HG03457 (cell line): ENCODE measurements around the gene METTL25.
A peak's percentile ranks its signal among the peaks of the same experiment; 100 is the strongest.

Experiments used
- ATAC-seq: cut with Tn5 transposase; IDR thresholded peaks from one replicate; pipeline ENCODE4 v1.9.1; 2021; ENCODE audit warnings: moderate number of reproducible peaks; ENCODE audit not compliant: unreplicated experiment

METTL25 gene

DNA sequence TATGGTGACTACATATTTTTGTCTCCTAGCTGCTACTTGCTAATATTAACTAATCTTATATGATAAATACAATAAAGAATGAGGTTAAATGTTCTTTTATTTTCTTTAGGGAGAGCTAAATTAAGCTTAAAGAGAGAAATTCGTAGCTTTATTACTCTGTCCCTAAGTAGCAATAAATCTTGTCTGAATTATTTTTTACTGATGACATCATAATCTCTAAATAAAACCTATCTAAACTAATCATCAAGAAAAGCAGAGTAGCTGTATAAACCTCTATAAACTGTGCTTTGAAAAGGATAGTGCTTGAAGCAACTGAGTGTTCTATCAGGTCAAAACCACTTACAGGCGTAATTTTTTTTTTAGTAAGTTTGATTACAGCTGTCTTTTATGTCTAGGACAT is 42.5 kb downstream of the METTL25 start:
- ATAC-seq: no peak

DNA sequence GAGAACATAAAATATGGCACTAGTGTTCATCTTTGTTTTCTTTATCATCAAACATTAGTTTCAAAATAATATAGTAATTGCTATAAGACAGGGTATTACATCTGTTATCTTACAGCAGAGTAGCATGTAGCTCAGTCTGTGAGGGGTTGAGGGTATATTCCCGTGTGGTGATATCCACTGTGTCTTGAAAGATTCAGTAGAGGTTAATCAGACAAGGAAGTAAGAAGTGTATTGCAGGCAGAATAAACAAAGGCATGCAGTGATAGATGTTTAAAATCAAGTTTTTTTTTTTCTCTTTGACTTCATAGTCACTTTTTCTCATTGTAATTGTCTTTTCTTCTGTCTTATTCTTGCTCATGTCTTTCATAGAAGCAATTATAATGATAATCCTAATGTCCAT is 48.3 kb downstream of the METTL25 start:
- ATAC-seq: no peak

DNA sequence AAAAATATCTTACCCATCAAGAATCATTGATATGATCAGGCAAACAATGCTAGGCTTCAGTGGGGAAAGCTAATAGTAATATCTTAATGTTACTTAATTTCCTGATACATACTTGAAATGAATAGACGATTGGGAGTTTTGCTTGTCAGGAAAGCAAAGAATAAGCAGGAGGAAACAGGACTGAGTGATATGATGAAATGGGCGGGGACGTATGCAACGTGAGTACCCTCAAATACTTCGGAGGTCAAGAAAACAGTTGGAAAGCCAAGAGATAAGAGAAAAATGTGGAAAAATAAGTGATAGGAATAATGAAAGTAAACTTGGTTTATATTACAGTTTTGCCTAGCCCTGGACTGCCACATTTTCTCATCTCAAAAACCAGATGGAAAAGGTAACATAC is 49.2 kb downstream of the METTL25 start:
- ATAC-seq: no peak

DNA sequence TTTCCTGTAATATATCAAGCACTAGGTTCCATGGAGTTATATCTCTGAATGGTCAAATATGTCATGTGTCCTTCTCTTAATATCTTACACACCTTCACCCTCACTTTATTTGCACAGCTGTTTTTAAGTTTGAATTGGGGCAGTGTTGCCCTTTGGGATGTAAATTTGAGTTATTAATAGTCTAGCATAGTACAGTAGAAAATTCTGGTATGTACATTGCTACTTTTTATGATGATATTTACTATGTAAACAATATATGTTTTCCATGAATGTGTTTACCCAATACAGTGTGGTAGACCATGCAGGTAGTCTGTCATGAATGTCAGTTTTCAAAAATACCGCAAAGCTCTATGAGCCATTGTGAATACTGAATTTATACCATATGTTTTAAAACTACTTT is 50.5 kb downstream of the METTL25 start:
- ATAC-seq: no peak

DNA sequence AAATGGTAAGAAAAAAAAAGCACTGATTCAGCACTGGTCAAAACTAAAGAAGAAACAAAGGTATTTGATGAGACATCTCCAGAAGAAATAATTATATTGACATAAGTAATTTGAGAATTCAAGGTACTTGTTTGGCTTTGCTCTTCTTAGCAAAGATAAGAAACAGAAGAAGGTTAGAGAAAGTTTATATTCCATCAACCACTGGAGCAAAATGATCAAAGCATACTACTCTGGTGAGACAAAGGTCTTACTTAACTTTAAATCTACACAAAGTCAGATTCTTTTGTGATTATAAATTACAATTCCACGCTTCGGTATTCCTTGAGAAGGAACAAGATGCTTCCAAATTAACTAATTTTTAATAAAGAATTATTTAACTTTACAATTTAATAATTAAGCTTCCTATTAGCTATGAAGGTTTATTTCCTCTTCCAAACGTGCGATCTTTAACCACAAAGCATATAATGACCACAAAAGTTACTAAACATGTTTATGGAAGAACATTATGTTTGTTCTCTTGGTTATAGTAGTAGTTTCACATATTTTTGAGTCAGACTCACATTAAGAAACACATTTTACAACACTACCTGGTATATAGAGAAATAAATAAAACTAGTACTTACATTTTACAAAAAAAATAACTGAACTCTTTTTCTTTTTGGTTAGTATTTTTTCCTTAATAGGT is 53.4 kb downstream of the METTL25 start:
- no peak for ATAC-seq

DNA sequence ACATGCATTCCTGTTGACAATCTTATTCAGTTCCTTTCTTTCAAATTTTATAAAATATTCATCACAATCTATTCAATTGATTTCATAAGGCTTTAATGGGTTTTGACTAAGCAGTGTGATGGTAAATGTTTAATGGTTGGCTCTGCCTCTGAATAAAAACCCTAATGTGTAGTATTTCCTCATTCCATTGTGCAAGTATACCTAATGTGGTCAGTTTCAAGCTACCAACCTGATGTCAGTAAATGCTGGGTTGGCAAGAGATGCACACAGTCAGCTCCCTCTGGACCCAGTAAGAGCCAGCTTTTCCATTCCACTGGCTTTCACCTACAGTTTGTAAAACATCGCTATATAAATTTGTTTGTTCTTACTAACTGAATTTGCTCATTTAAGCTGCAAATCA is 53.9 kb downstream of the METTL25 start:
- ATAC-seq: no peak

DNA sequence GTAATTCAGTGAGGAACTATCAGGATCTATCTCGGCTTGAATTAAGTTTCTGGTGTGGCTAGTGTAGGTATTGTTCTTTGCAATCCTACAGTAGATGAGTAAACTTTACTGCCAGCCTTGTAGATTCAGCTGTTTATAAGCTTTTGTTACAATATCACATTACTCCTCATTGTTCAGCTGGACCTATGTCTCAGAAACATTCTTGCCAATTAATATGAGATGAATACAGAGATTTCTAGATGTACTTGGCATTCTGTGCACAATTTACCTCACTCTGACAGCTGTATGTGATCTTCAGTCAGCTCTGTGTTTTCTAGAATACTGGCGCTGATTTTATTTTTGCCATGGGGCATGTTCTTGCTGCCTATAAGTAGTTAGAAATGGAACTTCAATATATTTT is 55.7 kb downstream of the METTL25 start:
- no peak for ATAC-seq

DNA sequence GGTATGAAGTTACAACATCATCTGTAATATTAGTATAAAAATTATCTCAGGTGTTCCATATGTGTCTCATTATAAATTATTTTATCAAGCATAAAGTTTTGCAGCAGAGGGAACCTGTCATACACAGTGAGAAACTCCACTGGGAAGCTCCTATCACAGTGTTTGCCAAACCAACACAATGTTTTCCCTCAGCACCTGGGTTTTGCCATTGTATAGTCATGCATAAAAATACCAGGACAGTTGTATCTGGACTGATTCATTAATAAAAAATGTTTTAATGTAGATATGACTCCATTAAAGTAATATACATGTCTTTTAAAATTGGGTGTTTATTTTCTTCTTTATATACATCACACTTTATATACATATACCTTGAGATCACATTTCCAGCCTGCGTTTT is 56.6 kb downstream of the METTL25 start:
- no peak for ATAC-seq

DNA sequence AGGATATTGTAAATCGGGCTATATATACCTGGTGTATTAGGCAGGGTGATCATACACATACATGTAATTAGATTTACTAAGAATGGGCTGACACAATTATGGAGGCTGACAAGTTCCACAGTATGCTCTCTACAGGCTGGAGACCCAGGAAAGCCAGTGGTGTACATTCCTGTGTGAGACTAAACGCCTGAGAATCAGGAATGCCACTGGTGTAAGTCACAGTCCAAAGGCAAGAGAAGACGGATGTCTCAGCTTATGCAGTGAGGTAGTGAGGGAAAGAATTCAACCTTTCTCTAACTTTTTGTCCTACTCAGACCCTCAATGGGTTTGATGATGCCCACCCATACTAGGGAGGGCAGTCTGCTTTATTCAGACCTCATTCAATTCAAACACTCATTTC is 57.1 kb downstream of the METTL25 start:
- ATAC-seq: no peak

DNA sequence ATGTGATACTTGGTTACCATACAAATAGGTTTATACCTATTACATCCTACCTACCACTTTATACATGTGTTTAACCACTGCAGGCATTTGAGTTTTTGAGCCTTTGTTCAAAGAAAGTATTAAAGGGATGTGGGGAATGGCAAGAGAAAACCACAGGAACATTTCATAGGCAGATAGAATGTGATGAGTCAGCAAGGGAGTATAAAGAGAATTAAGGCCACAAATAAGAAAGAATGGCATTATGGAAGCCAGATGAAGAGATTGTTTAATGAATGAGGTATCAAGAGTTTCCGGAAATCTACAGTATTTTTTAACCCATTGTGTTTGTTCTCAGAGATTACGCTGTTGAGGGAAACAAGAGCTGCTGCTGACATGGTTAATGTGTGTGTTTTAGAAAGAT is 66.9 kb downstream of the METTL25 start:
- no peak for ATAC-seq

DNA sequence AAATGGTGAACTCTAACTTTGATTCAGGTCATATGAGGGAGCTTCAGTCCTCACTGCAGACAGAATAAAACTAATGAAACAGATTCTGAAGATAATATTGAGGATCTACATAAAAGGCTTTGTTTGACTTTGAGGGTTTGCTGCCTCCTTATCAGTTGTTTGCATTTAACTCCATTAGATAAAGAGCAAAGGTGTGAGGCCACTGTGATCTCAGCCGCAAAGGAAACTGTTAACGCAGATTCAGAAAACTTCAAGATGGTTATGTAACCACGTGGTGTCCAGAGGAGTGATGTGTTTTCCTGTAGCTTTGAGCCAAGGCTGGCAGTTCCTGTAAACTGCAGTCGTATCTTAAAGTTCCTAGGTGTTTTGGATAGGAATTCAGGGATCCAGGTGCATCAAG is 67.8 kb downstream of the METTL25 start:
- no peak for ATAC-seq

DNA sequence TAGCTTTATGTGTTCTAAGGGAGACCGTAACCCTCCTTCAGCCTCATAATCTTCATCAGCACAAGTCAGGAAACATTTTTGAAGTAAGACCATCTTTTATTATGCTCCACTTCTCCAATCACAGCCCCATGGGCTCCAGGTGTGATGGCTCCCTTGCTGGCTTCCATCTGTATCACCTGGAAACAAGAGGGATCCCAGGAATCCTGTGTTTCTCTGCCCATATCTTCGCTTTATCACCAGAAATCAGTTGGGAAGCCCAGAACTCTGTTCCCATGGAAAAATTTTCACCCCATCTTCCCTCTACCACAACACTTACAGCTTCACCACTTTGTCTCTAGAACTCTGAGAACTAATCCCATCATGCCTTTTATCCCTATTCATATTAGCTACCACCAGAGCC is 68.3 kb downstream of the METTL25 start:
- ATAC-seq: no peak

DNA sequence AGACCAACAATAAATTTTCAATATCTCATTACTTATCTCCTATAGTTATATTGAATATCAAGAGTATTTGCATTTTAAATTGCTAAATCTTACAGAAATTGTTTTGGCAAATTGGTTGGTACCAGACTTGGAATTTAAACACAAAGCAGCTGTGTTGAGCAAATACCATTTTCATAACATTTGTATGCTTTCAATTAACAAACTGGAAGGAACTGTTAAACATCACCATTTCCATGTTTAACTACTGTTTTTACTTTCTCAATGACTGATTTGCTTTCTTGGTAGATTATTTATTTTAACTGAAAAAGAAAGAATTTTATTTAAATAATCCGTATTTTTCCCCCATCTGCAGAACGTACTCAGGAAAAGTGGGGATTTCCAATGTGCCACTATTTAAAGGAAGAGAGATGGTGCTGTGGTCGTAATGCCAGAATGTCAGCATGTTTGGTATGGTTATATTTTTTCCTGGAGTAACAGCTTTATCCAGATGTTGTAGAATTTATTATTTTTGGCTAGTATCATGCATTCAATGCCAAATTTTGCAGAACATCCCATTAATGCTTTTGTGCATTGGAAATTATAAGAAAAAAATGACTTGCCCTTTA is 72.3 kb downstream of the METTL25 start:
- no peak for ATAC-seq

DNA sequence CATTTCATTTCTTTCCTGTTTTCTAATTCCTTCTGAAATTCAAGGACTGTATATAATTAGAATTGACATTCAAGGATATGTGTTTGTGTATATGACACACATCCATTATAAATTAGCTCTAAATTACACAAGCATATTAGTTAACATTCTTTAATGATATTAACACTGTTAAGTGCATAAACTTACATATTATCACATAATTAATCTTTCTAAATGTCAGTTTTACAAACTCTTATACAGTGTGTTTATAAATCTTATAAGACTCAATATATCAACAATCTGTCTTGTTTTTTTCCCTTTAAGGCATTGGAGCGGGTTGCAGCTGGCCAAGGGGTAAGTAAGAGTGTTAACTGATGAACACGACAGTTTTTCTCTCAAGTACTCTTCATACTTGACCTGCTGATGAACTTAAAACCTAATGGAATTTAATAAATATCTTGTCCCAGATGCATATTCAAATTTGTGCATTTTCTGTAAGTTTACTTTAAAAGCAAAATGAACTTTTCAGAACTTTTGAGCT is 76.1 kb downstream of the METTL25 start:
- ATAC-seq: no peak

DNA sequence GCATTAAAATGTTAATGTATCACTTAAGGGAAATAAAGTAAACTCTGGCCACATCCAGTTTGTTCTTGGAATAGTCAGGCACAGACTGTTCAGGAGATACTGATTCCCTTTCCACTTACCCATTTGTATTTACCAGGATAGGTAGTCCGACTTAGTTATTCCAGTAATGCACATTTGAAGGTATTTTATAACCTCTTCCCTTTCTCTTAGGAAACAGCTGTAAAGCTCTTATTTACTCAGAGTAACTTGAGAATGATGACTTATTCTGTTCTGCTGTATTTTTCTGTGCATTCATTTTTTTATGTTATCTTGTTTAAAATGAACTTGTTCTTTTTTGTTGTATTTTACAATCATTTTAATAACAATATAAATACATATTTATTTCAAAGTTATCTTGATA is 78.0 kb downstream of the METTL25 start:
- ATAC-seq: no peak

DNA sequence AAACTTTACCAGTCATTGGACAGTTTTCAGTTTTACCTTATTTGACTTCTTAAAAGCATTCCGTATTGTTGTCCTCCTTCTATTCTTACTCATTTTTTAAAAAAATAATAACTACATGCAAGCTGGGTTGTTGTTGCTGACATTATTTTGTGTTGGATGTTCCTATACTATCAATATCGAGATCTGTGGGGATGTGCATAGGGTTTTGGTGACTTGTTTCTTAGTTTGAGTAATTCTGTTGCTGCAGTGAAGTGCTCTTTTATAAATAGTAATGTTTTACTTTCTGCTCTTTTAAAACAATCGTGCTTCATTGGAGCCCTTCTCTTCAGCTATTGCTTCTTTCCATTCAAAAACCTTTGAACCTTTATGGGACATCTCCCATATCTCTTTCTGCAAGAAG is 79.4 kb downstream of the METTL25 start:
- ATAC-seq: no peak

DNA sequence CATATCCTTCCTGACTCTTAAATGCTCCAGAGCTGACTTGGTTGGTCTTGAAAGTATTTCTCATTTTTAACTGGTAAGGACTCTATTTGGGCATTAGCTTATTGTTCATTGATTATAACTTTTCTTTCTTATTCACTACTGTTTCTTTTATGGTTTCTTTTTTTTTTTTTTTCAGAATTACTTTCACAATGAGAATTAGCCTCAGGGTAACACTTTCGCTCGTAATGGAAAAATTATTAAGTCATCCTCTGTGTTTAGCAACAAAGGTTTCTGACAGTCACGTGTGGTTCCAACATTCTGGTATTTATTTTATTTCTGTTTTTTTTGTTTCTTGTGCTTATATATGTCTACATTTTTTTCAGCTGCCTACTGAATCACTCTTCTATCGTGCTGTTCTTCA is 80.0 kb downstream of the METTL25 start:
- peak; percentile 75 for ATAC-seq

DNA sequence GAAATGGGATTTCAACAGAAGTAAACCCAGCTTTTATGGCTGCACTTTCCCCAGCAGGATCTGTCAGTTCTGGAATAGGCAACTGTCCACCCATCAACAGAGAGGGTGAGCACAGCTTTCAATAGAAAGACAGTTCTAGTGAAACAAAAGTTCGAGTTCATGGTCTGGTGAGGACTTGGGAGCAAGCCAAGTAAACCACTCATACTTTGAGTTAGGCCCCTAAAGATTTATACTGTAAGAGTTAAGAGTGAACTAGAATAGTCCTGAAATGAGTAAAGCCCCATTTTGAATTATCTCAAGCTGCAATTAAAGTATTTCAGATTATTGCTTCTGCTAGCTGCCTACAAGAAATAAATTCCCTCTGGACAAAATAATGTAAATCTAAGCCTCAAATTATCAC is 82.6 kb downstream of the METTL25 start:
- ATAC-seq: no peak

DNA sequence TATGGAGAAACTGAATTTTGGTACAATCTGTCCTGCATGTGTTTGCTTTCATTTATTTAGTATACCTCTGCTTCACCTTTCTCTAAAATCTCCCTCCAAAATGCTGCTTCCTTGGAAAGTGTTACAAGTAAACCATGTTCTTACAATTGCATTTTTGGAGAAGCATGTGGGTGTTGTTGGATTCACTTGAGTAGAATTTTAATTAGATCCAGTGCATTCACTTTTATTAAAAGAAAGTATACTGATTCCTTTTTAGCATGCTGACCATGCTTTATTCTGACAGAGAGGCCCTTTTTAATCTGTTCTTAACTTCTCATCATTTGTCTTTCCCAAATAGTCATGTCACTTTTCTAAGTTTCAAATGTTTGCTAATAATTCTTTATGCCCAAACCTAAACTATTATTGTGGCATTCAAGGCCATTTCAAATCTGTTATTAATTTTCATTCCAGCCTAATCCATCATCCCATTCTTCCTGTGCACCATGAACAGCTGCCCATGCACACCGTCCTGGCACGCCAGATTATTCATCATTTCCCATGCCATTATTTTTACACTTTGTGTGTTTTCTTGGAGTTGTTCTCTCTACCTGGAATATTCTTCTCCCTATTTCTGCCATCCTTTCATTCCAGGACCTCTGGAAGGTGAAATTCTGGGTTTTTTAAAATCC is 90.7 kb downstream of the METTL25 start:
- ATAC-seq: no peak

DNA sequence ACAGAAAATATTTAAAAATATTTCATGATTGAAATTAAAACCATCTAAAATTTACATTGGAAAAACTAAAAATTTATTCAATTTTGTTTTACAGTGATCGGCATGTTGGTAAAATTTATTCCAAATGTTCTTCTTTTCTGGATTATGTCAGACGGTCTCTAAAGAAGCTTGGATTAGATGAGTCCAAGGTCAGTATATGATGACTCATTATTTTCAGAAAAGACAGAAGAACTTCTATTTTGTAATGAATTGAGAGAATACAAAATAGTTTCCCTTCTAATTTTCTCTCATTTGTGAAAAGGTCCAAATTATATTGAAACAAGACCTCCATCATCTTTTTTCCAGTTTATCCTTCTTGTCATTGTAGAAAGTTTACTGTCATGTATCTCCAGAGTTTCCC is 98.3 kb downstream of the METTL25 start:
- no peak for ATAC-seq

DNA sequence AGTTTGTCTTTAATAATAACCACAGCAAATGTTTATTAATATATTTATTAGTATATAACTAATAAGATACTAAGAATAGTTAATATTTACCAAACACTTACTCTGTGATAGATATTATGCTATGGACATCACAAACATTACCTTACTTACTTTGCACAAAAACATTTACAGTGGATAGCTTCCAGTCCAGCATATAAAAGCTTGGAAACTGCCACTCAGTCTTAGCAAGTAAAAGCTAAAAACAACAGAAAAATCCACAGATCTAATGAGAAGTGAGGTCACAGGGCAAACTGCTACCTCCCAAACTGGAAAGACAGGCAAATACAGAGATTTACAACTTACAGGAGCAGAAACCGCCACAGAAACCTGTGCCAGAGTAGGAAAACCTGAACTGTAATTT is 99.8 kb downstream of the METTL25 start:
- ATAC-seq: no peak

DNA sequence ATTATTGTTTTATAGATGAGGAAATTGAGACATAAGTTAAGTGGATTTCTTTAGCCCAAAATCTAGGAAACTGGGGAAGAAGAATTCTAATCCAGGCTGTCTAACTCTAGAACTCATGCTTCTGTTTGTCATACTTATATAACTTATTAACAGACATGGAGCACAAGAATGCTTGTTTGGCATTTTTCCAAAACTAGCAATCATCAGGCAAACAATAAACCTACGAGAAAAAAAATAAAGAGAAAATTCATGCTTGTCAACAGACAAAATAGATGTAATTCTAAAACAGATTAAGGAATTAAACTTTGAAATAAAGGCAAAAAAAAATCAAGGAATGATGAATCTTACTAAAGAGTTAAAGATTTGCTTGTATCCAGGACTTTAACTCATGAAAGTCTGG is 103.1 kb downstream of the METTL25 start:
- no peak for ATAC-seq
